Measurements from ENCODE around the gene GALNT4. TPM values are rescaled to one million over a fixed set of nuclear protein-coding genes. Genes with fewer than 3 reads are reported as not detected.

The GALNT4 gene
- total RNA-seq, 1 donor from 2014 or later = 6.9 TPM

DNA sequence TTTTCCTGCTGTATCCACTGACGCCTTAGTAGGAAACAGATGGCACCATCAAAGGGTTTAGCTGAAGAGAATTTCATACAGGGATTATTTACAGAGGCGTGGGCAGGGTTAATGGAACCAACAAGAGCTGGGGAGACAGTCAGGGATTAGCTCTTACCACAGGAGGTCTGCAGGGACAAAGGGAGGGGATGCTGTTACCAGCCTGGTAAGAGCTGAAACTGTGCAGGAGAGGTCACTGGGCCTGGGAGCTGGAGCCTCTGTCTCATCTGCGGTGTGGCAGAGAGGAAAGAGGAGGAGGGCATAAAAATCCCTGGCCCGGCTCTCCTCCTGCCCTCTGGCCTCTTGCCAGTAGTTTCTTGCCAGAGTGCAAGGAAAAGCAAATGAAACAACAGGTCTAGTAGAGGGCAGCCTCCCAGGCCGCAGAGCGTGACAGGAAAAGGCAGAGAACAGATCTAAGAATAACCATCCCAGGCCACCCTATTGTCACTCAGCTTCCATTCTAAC, 20.1 kb upstream of the GALNT4 start:
- H3K4me1 Mint-ChIP-seq = peaks cover 5% of the 10 kb centered on the region
- no peak for DNase-seq
- no peaks in the 10 kb centered on the region for H3K9me3 Mint-ChIP-seq
- H3K36me3 Mint-ChIP-seq (ENCODE audit: low read depth) = no peaks in the 10 kb centered on the region
- no peak overlapping the region for H3K4me3 Mint-ChIP-seq
- H3K27me3 Mint-ChIP-seq = no peaks in the 10 kb centered on the region
- intact Hi-C loops (cut with micrococcal nuclease) = loop anchor here (5.0 to 10.0 kb wide), 3 partner anchors 163 to 710 kb away; partner anchors contain the start of gene ATP2B1
- H3K27ac Mint-ChIP-seq = no peak overlapping the region

DNA sequence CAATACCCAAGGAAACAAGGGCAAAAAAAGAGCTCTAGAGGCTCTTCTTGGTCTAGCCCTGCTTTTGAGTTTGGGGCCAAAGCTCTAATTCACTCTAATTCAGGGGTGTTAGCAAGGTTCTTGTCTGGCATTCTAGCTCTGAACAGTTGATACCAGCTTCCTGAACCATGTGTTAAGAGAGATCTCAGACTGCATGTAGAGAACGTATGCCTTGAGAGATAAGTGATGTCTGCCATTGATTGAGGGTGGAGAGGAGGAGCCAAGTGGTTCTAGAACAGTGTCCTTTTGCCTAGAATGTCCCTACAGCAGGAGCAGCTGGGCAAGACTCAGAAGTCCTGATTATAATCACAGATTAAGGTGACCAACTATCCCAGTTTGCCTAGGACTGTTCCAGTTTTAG, 19.4 kb upstream of the GALNT4 start:
- Mint-ChIP-seq H3K27me3 (no peaks in the 10 kb centered on the region), H3K4me1 (peaks cover 5% of the 10 kb centered on the region), H3K27ac (no peak overlapping the region), H3K4me3 (no peak overlapping the region), H3K9me3 (no peaks in the 10 kb centered on the region), H3K36me3 (ENCODE audit: low read depth) (no peaks in the 10 kb centered on the region)
- intact Hi-C loops (cut with micrococcal nuclease) = loop anchor here (5.0 to 10.0 kb wide), 2 partner anchors 163 to 711 kb away; partner anchors contain the start of gene ATP2B1
- DNase-seq = no peak

DNA sequence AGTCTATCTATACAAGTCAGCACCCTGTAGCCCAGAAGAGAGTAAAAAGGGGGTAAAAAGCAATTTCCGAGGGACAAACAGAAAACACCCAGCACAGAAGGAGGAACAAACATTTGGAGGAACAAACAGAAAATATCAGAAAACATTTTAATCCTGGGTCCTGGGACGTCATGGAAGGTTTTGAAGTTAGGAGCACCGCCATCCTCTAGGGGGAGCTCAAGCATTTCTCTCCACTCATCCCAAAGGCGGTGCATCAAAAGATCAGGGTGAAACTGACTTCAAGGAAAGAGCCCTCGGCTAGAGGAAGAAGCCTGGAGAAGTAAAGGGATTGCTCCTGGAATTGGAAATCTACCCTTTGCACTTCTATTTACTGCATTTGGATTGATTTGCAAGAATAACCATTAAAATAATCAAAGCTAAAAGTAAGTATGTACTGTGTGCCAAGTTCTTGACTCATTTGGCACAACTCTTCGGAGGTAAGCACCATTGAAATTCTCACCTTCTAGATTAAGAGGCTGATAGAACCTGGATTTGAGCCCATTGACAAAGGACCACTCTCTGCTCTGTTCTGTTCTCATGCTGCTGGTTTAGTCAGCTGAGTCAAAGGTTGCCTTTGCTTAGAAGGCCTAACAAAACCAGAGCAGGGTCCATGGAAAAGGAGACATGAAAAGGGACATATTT, 18.5 kb upstream of the GALNT4 start:
- Mint-ChIP-seq H3K27me3 (no peaks in the 10 kb centered on the region), H3K4me3 (no peak overlapping the region), H3K4me1 (peaks cover 5% of the 10 kb centered on the region), H3K36me3 (ENCODE audit: low read depth) (no peaks in the 10 kb centered on the region), H3K27ac (no peak overlapping the region), H3K9me3 (no peaks in the 10 kb centered on the region)
- peak; percentile 88 for DNase-seq
- intact Hi-C loops (cut with micrococcal nuclease) = loop anchor here (1.0 to 10.0 kb wide), 5 partner anchors 164 to 1312 kb away; partner anchors contain the start of gene ATP2B1

DNA sequence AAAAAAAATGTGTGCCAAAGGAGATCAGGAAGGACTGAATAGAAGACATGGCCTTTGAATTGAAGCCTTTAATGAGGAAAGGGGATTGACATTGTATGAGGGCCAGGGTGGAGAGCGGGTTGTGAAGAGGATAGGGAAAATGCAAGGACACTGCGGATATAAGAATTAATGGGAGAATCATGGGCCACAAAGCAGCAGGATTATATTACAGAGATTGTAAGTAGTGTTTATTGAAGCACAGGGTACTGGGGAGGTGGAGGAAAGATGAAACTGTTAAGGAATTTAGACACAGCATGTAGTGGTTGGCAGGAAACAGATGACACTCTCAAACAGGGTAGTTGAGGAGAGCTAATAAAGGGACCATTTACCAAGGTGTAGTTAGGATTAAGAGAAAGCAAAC, 17.6 kb upstream of the GALNT4 start:
- Mint-ChIP-seq H3K9me3 (no peaks in the 10 kb centered on the region), H3K27ac (no peak overlapping the region), H3K4me3 (no peak overlapping the region), H3K27me3 (no peaks in the 10 kb centered on the region), H3K4me1 (peaks cover 5% of the 10 kb centered on the region), H3K36me3 (ENCODE audit: low read depth) (no peaks in the 10 kb centered on the region)
- DNase-seq = no peak
- intact Hi-C loops (cut with micrococcal nuclease) = loop anchor here (2.0 to 10.0 kb wide), 3 partner anchors 165 to 1313 kb away; partner anchors contain the start of gene ATP2B1

DNA sequence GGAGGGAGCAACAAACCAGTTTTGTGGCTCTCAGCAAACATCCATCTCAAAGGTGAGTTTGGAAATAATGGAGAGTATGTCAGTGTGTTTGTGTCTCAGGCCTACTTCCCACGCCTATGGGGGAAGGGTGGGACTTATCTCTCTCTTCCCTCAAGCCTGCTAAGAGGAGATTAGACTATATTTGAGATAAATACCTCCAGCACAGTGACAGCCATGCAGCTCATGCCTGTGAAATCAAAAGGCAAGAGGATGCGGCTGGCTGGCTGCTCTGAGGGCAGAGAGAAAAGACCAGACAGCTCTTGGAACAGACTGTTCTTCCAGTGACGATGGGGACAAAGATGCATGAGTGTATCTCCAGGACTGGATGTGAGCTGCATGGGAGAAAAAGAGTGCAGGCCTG, 16.0 kb upstream of the GALNT4 start:
- H3K4me3 Mint-ChIP-seq = no peak overlapping the region
- intact Hi-C loops (cut with micrococcal nuclease) = loop anchor here (5.0 to 10.0 kb wide), 2 partner anchors 167 to 714 kb away; partner anchors contain the start of gene ATP2B1
- peaks cover 5% of the 10 kb centered on the region for H3K4me1 Mint-ChIP-seq
- H3K27ac Mint-ChIP-seq = no peak overlapping the region
- no peaks in the 10 kb centered on the region for H3K9me3 Mint-ChIP-seq
- no peaks in the 10 kb centered on the region for H3K36me3 Mint-ChIP-seq (ENCODE audit: low read depth)
- no peaks in the 10 kb centered on the region for H3K27me3 Mint-ChIP-seq
- DNase-seq = no peak

DNA sequence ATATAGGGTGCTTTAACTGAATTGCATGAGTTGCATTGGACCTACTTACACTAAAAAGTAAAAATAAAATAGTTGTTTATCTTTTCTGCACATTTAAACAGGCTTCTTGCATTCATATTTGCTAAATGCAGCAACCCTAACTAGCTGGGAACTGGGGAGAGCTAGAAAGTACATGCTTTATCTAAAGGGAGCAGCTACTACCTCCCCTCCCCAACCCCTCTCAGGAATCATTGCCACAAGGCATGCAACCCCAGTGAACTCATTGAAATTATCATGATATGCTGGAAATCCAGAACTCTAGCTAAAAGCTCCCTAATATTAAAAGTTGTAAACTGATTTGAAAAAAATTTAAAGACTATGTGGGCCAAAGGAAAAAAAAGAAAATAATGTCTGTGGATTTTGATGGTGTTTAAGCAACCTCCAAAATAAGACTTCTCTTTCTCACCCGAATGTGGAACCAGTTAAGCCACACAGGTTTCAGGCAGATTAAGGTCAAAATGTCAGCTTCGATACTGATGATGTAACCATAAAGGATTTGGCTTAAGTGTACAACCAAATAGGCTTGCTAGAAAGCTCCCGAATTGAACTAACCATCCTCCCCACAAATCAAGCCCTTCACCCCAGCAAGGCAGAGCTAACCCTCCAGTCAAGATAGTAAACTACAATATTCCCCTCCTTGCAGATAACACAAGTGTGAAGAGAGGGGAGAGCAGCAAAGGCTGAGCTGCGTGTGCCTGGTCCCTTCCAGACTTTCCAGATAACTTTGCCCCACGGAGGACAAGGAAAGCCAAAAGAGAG, 15.0 kb upstream of the GALNT4 start:
- intact Hi-C loops (cut with micrococcal nuclease) = loop anchor here (5.0 to 10.0 kb wide), 2 partner anchors 168 to 715 kb away; partner anchors contain the start of gene ATP2B1
- no peak overlapping the region for H3K4me3 Mint-ChIP-seq
- DNase-seq = no peak
- no peaks in the 10 kb centered on the region for H3K9me3 Mint-ChIP-seq
- no peaks in the 10 kb centered on the region for H3K27me3 Mint-ChIP-seq
- H3K36me3 Mint-ChIP-seq (ENCODE audit: low read depth) = no peaks in the 10 kb centered on the region
- H3K4me1 Mint-ChIP-seq = peaks cover 3% of the 10 kb centered on the region
- no peak overlapping the region for H3K27ac Mint-ChIP-seq

DNA sequence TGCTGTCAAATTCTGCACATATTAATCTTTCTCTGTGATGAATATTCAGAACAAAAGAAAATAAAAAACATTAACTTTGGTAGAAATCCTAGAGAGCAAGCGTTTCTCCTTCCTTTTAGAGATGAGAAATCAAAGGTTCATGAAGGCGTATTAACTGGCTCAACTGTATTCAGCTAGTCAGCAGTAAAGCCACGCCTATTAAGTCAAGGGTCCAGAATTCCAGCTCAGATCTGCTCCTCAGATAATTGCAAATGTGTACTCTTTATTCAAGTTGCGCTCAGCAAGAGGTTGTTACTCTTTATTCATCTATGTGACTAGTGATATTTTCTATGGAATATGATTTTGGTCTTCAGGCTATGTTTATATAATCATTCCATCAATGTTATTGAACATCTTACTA, 14.3 kb upstream of the GALNT4 start:
- no peak for DNase-seq
- intact Hi-C loops (cut with micrococcal nuclease) = no loop called here
- Mint-ChIP-seq H3K36me3 (ENCODE audit: low read depth) (no peaks in the 10 kb centered on the region), H3K27ac (no peak overlapping the region), H3K9me3 (no peaks in the 10 kb centered on the region), H3K4me3 (no peak overlapping the region), H3K27me3 (no peaks in the 10 kb centered on the region), H3K4me1 (peaks cover 3% of the 10 kb centered on the region)

DNA sequence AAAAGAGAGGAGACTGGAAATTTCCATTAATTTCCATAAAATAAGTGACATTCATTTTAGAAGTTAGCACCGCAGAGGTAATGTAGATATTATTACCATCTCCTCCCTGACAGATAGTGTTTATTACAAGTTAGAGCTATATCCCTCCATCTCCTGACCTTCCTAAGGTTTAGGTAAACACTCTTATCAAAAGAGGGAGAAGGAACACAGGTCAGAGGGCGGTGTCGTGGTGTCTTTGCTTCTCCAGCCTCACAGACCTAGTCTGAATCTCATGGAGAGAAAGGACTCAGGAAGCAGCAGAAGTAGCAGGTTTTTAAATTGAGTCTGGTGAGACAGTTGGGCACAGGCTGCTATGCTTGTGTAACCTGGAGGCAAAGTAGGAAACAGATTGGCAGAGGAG, 12.8 kb upstream of the GALNT4 start:
- H3K4me1 Mint-ChIP-seq = no peaks in the 10 kb centered on the region
- DNase-seq = no peak

DNA sequence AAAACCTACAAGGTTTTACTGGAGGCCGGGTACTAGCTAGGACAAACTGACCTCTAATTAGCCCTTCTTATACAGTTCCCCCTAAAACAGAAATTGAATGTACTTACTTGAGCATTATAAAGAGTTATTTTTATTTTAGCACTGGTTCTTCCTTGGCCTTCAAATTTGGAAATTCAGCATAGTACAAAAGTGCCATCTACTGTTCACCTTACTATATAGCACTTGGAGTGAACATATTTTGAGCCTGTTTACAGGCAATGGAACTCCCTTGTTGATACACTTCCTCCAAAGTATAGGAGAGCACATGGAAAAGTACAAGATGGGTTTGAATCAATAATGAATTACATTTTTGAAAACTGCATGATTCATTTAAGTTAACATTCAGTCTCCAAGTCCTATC, 5.1 kb upstream of the GALNT4 start:
- no peaks in the 10 kb centered on the region for H3K9me3 Mint-ChIP-seq
- peaks cover 24% of the 10 kb centered on the region for H3K4me1 Mint-ChIP-seq
- H3K4me3 Mint-ChIP-seq = no peak overlapping the region
- no peaks in the 10 kb centered on the region for H3K27me3 Mint-ChIP-seq
- DNase-seq = peak; percentile 74
- H3K36me3 Mint-ChIP-seq (ENCODE audit: low read depth) = no peaks in the 10 kb centered on the region
- intact Hi-C loops (cut with micrococcal nuclease) = loop anchor here (1.0 to 5.0 kb wide), 4 partner anchors 59 to 512 kb away; no protein-coding TSS in a partner anchor
- H3K27ac Mint-ChIP-seq = no peak overlapping the region

More for the DNA sequence above, 12.8 kb upstream of the GALNT4 start:
- intact Hi-C loops (cut with micrococcal nuclease) = no loop called here
- Mint-ChIP-seq H3K27ac (no peak overlapping the region), H3K27me3 (no peaks in the 10 kb centered on the region), H3K9me3 (no peaks in the 10 kb centered on the region), H3K36me3 (ENCODE audit: low read depth) (no peaks in the 10 kb centered on the region), H3K4me3 (no peak overlapping the region)

DNA sequence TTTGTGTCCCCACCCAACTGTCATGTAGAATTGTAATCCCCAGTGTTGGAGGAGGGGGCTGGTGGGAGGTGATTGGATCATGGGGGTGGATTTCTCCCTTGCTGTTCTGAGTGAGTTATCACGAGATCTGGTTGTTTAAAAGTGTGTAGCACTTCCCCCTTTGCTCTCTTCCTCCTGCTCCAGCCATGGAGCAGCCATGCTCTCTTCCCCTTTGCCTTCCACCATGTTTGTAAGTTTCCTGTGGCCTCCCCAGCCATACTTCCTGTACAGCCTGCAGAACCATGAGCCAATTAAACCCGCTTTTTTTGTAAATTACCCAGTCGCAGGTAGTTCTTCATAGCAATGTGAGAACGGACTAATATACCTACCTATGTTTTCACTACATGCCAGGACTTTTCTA, 3.8 kb upstream of the GALNT4 start:
- no peak overlapping the region for H3K27ac Mint-ChIP-seq
- no peaks in the 10 kb centered on the region for H3K27me3 Mint-ChIP-seq
- no peak overlapping the region for H3K4me3 Mint-ChIP-seq
- DNase-seq = no peak
- H3K9me3 Mint-ChIP-seq = no peaks in the 10 kb centered on the region
- peaks cover 32% of the 10 kb centered on the region for H3K4me1 Mint-ChIP-seq
- peaks cover 11% of the 10 kb centered on the region for H3K36me3 Mint-ChIP-seq (ENCODE audit: low read depth)
- intact Hi-C loops (cut with micrococcal nuclease) = loop anchor here (5.0 kb wide), 2 partner anchors 281 to 334 kb away; no protein-coding TSS in a partner anchor

DNA sequence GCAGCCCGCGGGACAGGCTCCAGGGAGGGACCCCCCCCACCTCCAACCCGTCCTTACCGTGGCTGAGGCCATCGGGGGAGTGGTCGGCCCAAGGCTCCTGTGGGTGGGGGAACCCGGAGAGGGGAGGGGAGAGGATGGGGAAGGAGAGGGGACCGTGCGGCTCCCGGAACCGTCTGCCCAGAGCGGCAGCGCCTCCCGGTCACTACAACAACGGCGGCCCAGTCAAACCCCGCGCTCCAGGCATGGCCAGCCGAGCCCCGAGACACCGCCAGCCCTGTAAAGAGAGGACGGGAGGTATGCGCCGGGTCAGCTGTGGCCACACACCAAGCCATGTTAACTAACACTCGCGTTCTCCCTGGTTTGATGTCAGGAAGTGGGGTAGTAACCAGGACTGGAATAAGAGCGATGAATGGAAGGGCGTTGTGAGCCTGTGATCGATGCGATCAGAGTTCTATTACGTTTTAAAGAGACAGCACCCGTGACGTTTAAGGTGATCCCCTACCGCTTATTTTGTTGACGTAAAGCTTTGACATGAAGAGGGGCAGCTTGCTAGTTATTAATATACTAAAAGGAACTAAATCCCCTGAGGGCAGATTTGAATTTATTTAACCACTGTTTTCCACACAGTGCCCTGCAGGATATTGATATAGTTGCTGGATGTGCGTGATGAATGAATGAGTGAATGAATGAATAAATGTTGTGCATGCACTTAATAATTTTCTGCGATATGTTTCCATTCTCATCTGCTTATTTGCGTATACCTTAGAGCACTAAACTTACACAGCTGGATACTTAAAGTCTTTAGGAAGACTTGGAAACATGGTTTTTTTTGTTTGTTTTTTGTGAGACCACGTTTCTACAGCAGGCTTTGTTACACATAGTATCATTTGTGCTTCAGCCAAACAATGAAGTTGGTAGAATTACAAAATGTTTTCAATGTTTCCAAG, 1.5 kb upstream of the GALNT4 start, which contains the start of gene POC1B:
Gene POC1B, minus strand, starts transcription at position 224 of the 947 bp plus-strand sequence. Its CDS starts 152 bp downstream, at position 72.
- Mint-ChIP-seq H3K36me3 (ENCODE audit: low read depth) (peaks cover 32% of the 10 kb centered on the region), H3K4me1 (peaks cover 50% of the 10 kb centered on the region), H3K27ac (peak within 1 kb of the TSS; percentile 99), H3K27me3 (no peaks in the 10 kb centered on the region), H3K9me3 (no peaks in the 10 kb centered on the region), H3K4me3 (peak within 1 kb of the TSS; percentile 98)
- intact Hi-C loops (cut with micrococcal nuclease) = loop anchor here (1.0 to 5.0 kb wide), 7 partner anchors 174 to 1384 kb away; partner anchors contain the start of genes CEP290, DUSP6 and TMTC3
- DNase-seq = peak; percentile 92

DNA sequence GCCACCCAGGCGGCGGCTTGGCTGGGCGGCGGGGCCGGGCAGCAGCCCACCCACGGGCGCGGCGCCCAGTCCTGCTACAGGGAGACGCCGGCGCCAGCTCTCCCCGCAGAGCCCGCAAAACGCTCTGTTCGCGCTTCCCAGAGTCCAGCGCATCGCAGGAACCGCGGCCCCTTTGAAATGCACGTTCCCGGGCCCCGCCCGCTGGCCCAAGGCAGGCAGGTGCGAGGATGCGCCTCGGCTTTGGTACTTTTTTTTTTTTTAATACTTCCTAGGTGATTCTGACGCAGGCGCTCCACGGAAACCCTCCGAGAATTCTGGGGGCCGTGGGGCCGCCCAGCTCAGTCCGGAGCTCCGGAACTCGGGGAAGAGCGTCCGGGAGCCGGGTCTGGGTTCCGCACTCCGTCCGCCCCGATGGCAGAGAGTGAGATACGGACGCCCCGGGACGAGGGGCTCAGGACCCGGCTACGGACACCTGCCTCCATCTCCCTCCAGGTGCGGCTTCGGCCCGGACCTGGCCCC, 768 bp upstream of the GALNT4 start:
- Mint-ChIP-seq H3K36me3 (ENCODE audit: low read depth) (peaks cover 36% of the 10 kb centered on the region), H3K4me1 (peaks cover 51% of the 10 kb centered on the region), H3K4me3 (peak overlapping the region; percentile 98), H3K27me3 (no peaks in the 10 kb centered on the region), H3K9me3 (no peaks in the 10 kb centered on the region), H3K27ac (peak overlapping the region; percentile 99)
- intact Hi-C loops (cut with micrococcal nuclease) = loop anchor here (1.0 to 5.0 kb wide), 5 partner anchors 173 to 363 kb away; partner anchors contain the start of gene DUSP6
- DNase-seq = peak; percentile 85

Measured in activated CD4-positive, alpha-beta T cell treated with anti-CD3 and anti-CD28 coated beads, Interleukin-2, amount 10 ng/mL, durations not matched to agents 24 days and 14 days (primary cell).